HepG2 (cell line): ENCODE measurements around the gene AMDHD1. TPM values are rescaled to one million over a fixed set of nuclear protein-coding genes. Genes with fewer than 3 reads are reported as not detected.
A peak's percentile ranks its signal among the peaks of the same experiment; 100 is the strongest.

Experiments used
- ISX ChIP-seq: sonication (generic); formaldehyde crosslinking; conservative IDR thresholded peaks from 2 replicates; pipeline ENCODE4 v1.5.0; 2020; ENCODE audit warnings: missing genetic modification reagents
- MIER2 ChIP-seq: IDR thresholded peaks from 2 replicates; pipeline ENCODE4 v1.6.1; 2016; ENCODE audit warnings: missing biosample characterization, missing genetic modification reagents
- MXI1 ChIP-seq: IDR thresholded peaks from 3 replicates; pipeline ENCODE4 v1.6.1; 2012; ENCODE audit warnings: low read depth, low read length, inconsistent platforms, borderline replicate concordance
- PRPF4 ChIP-seq: fragments of 200-400 bp; formaldehyde crosslinking; IDR thresholded peaks from 2 replicates; pipeline ENCODE4 v1.6.1; 2016; ENCODE audit warnings: low read length, low read depth; ENCODE audit not compliant: poor library complexity, severe bottlenecking
- SAP130 ChIP-seq: IDR thresholded peaks from 2 replicates; pipeline ENCODE4 v1.6.1; 2016; ENCODE audit warnings: low read depth
- SRSF1 ChIP-seq: fragments of 200-400 bp; formaldehyde crosslinking; optimal IDR thresholded peaks from 2 replicates; pipeline ENCODE3; 2017; ENCODE audit warnings: mild to moderate bottlenecking, low read depth, low read length, moderate library complexity
- ZNF292 ChIP-seq: sonication (generic); formaldehyde crosslinking; IDR thresholded peaks from 2 replicates; pipeline ENCODE4 v1.8.1; 2022; ENCODE audit warnings: mild to moderate bottlenecking, low read depth, missing genetic modification reagents, borderline replicate concordance
- ZNF747 ChIP-seq: sonication (generic); formaldehyde crosslinking; IDR thresholded peaks from 2 replicates; pipeline ENCODE4 v1.8.1; 2023; ENCODE audit warnings: missing genetic modification reagents, mild to moderate bottlenecking, borderline replicate concordance
- polyA plus RNA-seq, 8 experiments: library from polyadenylated mRNA; depleted of rRNA in 3 of 8; stranded (reverse) in 7 of 8; unstranded in 1 of 8; fragments of >200 nt; fragmentation: Illumina TruSeq in 4 of 8; extraction: Trizol in 4 of 8; gene quantifications; 2 replicates each; pipeline versions ENCODE4 v1.2.1 to v1.2.3, GENCODE V29; 2011 to 2016; ENCODE audit warnings: low read depth in 4 of 8, missing spikeins in 1 of 8, mixed read lengths in 1 of 8; ENCODE audit not compliant: insufficient read depth in 1 of 8
- total RNA-seq, 5 experiments: library from RNA; depleted of rRNA; stranded (reverse); fragments of >200 nt; fragmentation: Illumina TruSeq; extraction: Trizol; gene quantifications; 2 replicates each; pipeline ENCODE4 v1.2.3, GENCODE V29; 2016; ENCODE audit warnings: low read depth in 1 of 5
- TF ChIP-seq, protein P1 (sequence below): sonication (generic); formaldehyde crosslinking; conservative IDR thresholded peaks from 2 replicates; pipeline ENCODE4 v1.4.0; 2020; ENCODE audit warnings: missing genetic modification reagents
- TF ChIP-seq, protein P2 (sequence below): sonication (generic); formaldehyde crosslinking; IDR thresholded peaks from 2 replicates; pipeline ENCODE4 v1.5.0; 2020; ENCODE audit warnings: mild to moderate bottlenecking, missing genetic modification reagents, borderline replicate concordance
- TF ChIP-seq, protein P3 (sequence below): sonication (generic); formaldehyde crosslinking; IDR thresholded peaks from 2 replicates; pipeline ENCODE4 v1.8.1; 2022; ENCODE audit warnings: low read depth, mild to moderate bottlenecking, missing genetic modification reagents
- TF ChIP-seq, protein P4 (sequence below): IDR thresholded peaks from 2 replicates; pipeline ENCODE4 v1.6.1; 2016
- TF ChIP-seq, protein P5 (sequence below): sonication (generic); formaldehyde crosslinking; IDR thresholded peaks from 2 replicates; pipeline ENCODE4 v1.4.0; 2020; ENCODE audit warnings: mild to moderate bottlenecking, low read depth, missing genetic modification reagents
- TF ChIP-seq, protein P6 (sequence below): sonication (generic); formaldehyde crosslinking; IDR thresholded peaks from 2 replicates; pipeline ENCODE4 v1.4.0; 2020; ENCODE audit warnings: missing genetic modification reagents

The AMDHD1 gene
- total and polyA plus RNA-seq, 2 of the 13 experiments (the other 11 are each of a cell fraction or from before 2014, with no cell fraction given) = 6.5 to 29.6 TPM

DNA sequence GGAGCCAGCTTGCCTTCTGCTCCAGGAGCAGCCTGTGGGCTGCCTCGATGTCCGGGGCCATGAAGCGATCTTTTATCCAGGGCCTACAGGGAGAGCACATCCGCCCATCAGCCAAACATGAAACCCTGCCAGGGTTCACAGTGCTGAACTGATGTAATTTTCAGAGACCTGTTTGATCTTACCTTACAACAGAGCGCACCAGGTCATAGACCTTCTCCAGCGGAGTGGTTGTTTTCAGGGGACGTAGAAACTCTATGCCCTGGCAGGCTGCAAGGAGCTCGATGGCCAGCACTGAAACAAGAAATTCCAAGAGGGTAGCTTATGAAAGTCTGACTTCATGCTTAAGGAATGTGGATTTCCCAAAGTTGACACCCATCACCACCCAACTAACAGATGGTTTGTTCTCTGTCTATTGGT lies 33.3 kb downstream of the AMDHD1 start (continued):
- TF ChIP-seq, protein P1, sequence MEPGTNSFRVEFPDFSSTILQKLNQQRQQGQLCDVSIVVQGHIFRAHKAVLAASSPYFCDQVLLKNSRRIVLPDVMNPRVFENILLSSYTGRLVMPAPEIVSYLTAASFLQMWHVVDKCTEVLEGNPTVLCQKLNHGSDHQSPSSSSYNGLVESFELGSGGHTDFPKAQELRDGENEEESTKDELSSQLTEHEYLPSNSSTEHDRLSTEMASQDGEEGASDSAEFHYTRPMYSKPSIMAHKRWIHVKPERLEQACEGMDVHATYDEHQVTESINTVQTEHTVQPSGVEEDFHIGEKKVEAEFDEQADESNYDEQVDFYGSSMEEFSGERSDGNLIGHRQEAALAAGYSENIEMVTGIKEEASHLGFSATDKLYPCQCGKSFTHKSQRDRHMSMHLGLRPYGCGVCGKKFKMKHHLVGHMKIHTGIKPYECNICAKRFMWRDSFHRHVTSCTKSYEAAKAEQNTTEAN (CRISPR knock-in tag) = 0 out of 2 replicates have a peak, but pooled peaks have one; percentile 43
- TF ChIP-seq, protein P2, sequence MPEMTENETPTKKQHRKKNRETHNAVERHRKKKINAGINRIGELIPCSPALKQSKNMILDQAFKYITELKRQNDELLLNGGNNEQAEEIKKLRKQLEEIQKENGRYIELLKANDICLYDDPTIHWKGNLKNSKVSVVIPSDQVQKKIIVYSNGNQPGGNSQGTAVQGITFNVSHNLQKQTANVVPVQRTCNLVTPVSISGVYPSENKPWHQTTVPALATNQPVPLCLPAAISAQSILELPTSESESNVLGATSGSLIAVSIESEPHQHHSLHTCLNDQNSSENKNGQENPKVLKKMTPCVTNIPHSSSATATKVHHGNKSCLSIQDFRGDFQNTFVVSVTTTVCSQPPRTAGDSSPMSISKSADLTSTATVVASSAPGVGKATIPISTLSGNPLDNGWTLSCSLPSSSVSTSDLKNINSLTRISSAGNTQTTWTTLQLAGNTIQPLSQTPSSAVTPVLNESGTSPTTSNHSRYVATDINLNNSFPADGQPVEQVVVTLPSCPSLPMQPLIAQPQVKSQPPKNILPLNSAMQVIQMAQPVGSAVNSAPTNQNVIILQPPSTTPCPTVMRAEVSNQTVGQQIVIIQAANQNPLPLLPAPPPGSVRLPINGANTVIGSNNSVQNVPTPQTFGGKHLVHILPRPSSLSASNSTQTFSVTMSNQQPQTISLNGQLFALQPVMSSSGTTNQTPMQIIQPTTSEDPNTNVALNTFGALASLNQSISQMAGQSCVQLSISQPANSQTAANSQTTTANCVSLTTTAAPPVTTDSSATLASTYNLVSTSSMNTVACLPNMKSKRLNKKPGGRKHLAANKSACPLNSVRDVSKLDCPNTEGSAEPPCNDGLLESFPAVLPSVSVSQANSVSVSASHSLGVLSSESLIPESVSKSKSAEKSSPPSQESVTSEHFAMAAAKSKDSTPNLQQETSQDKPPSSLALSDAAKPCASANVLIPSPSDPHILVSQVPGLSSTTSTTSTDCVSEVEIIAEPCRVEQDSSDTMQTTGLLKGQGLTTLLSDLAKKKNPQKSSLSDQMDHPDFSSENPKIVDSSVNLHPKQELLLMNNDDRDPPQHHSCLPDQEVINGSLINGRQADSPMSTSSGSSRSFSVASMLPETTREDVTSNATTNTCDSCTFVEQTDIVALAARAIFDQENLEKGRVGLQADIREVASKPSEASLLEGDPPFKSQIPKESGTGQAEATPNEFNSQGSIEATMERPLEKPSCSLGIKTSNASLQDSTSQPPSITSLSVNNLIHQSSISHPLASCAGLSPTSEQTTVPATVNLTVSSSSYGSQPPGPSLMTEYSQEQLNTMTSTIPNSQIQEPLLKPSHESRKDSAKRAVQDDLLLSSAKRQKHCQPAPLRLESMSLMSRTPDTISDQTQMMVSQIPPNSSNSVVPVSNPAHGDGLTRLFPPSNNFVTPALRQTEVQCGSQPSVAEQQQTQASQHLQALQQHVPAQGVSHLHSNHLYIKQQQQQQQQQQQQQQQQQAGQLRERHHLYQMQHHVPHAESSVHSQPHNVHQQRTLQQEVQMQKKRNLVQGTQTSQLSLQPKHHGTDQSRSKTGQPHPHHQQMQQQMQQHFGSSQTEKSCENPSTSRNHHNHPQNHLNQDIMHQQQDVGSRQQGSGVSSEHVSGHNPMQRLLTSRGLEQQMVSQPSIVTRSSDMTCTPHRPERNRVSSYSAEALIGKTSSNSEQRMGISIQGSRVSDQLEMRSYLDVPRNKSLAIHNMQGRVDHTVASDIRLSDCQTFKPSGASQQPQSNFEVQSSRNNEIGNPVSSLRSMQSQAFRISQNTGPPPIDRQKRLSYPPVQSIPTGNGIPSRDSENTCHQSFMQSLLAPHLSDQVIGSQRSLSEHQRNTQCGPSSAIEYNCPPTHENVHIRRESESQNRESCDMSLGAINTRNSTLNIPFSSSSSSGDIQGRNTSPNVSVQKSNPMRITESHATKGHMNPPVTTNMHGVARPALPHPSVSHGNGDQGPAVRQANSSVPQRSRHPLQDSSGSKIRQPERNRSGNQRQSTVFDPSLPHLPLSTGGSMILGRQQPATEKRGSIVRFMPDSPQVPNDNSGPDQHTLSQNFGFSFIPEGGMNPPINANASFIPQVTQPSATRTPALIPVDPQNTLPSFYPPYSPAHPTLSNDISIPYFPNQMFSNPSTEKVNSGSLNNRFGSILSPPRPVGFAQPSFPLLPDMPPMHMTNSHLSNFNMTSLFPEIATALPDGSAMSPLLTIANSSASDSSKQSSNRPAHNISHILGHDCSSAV (CRISPR knock-in tag) = no peak
- TF ChIP-seq ZNF747 (no peak), ZNF292 (peak; percentile 48; the same call in 1 of the 2 replicates), ISX (CRISPR knock-in tag) (no peak), SAP130 (CRISPR knock-in tag) (peak; percentile 70), MIER2 (0 out of 2 replicates have a peak, but pooled peaks have one; percentile 29), SRSF1 (no peak), MXI1 (no peak; the same call in 2 of the 3 replicates), PRPF4 (no peak)
- TF ChIP-seq, protein P3, sequence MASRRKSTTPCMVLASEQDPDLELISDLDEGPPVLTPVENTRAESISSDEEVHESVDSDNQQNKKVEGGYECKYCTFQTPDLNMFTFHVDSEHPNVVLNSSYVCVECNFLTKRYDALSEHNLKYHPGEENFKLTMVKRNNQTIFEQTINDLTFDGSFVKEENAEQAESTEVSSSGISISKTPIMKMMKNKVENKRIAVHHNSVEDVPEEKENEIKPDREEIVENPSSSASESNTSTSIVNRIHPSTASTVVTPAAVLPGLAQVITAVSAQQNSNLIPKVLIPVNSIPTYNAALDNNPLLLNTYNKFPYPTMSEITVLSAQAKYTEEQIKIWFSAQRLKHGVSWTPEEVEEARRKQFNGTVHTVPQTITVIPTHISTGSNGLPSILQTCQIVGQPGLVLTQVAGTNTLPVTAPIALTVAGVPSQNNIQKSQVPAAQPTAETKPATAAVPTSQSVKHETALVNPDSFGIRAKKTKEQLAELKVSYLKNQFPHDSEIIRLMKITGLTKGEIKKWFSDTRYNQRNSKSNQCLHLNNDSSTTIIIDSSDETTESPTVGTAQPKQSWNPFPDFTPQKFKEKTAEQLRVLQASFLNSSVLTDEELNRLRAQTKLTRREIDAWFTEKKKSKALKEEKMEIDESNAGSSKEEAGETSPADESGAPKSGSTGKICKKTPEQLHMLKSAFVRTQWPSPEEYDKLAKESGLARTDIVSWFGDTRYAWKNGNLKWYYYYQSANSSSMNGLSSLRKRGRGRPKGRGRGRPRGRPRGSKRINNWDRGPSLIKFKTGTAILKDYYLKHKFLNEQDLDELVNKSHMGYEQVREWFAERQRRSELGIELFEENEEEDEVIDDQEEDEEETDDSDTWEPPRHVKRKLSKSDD (CRISPR knock-in tag) = no peak
- TF ChIP-seq, protein P4, sequence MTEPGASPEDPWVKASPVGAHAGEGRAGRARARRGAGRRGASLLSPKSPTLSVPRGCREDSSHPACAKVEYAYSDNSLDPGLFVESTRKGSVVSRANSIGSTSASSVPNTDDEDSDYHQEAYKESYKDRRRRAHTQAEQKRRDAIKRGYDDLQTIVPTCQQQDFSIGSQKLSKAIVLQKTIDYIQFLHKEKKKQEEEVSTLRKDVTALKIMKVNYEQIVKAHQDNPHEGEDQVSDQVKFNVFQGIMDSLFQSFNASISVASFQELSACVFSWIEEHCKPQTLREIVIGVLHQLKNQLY (CRISPR knock-in tag) = no peak
- TF ChIP-seq, protein P5, sequence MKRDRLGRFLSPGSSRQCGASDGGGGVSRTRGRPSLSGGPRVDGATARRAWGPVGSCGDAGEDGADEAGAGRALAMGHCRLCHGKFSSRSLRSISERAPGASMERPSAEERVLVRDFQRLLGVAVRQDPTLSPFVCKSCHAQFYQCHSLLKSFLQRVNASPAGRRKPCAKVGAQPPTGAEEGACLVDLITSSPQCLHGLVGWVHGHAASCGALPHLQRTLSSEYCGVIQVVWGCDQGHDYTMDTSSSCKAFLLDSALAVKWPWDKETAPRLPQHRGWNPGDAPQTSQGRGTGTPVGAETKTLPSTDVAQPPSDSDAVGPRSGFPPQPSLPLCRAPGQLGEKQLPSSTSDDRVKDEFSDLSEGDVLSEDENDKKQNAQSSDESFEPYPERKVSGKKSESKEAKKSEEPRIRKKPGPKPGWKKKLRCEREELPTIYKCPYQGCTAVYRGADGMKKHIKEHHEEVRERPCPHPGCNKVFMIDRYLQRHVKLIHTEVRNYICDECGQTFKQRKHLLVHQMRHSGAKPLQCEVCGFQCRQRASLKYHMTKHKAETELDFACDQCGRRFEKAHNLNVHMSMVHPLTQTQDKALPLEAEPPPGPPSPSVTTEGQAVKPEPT (CRISPR knock-in tag) = no peak
- TF ChIP-seq, protein P6, sequence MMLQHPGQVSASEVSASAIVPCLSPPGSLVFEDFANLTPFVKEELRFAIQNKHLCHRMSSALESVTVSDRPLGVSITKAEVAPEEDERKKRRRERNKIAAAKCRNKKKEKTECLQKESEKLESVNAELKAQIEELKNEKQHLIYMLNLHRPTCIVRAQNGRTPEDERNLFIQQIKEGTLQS (CRISPR knock-in tag) = 0 out of 2 replicates have a peak, but pooled peaks have one; percentile 35
